Measurements from ENCODE around the gene CDX2. TPM values are rescaled to one million over a fixed set of nuclear protein-coding genes. Genes with fewer than 3 reads are reported as not detected.

The CDX2 gene
- total and polyA plus RNA-seq, 2 experiments from 2014 or later: 34.6 to 60.6 TPM

DNA sequence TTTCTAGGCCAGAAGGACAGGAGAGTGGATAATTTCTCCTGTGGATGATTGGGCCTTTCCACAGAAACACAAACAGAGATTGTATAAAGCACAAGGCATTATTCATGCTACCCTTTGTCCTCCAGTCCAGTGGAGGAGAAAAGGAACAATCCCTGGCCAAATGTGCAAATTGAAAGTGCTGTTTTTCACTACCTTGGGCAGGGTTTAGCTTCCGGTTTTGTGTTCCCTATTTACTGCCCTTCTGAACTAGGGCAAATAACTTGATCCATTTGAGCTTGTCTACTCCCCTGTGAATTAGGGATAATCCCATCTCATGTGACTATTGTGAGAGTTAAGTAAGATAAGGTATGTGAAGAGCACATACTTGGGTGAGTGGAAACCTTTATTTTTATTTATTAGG, 36.0 kb downstream of the CDX2 start:
- no peaks in the 10 kb centered on the region for H3K9me2 ChIP-seq (replicated peaks; ENCODE audit: insufficient read depth)
- no peaks in the 10 kb centered on the region for H4K20me1 ChIP-seq (ENCODE audit: insufficient read depth, poor library complexity, severe bottlenecking)
- H3K9me3 ChIP-seq (ENCODE audit: low read depth): no peaks in the 10 kb centered on the region
- H3K36me3 ChIP-seq (replicated peaks; ENCODE audit: insufficient read depth, low read depth): no peaks in the 10 kb centered on the region
- no peak overlapping the region for H2AFZ ChIP-seq
- no peak for TF ChIP-seq EZH2phosphoT487 (IDR thresholded peaks at IDR 0.05; ENCODE audit: low read depth, severe bottlenecking, unreplicated experiment)
- TF ChIP-seq EZH2 (IDR thresholded peaks at IDR 0.05; ENCODE audit: borderline replicate concordance): no peak
- TF ChIP-seq CTCF (IDR thresholded peaks at IDR 0.05; ENCODE audit: poor library complexity): no peak
- H3K4me1 ChIP-seq (ENCODE audit: insufficient read depth): no peaks in the 10 kb centered on the region
- H3K27ac ChIP-seq: no peak overlapping the region
- no peak overlapping the region for H3K4me2 ChIP-seq
- WGBS (ENCODE audit: low lambda C conversion rate, missing lambda C conversion rate): 83% methylated on average over 1 of the region's 1 CpG
- H3K79me2 ChIP-seq: no peaks in the 10 kb centered on the region
- no peak overlapping the region for H3K4me3 ChIP-seq
- DNase-seq (ENCODE audit: low spot score): no peak
- H3K27me3 ChIP-seq: peaks cover 40% of the 10 kb centered on the region

DNA sequence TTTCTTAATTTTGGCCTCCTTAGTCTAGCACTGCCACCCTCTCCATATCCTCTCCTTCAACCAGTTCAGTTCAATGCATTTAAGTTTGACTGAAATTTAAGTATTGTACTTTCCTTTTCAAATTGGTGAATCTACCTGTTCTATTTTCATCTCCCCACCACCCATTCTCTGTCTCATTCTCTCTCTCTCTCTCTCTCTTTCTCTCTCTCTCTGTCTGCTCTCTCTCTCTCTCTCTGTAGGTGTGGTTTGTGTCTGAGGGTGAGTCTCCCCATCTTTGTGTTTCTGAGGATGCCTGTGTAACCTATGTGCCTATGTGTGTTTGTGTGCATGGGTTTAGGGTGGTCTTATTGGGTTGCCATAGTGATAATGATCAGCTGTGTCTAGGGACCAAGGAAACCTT, 39.2 kb downstream of the CDX2 start:
- H4K20me1 ChIP-seq (ENCODE audit: insufficient read depth, poor library complexity, severe bottlenecking): no peaks in the 10 kb centered on the region
- H3K36me3 ChIP-seq (replicated peaks; ENCODE audit: insufficient read depth, low read depth): no peaks in the 10 kb centered on the region
- no peaks in the 10 kb centered on the region for H3K9me2 ChIP-seq (replicated peaks; ENCODE audit: insufficient read depth)
- H3K4me1 ChIP-seq (ENCODE audit: insufficient read depth): no peaks in the 10 kb centered on the region
- H3K27ac ChIP-seq: no peak overlapping the region
- H3K4me3 ChIP-seq: no peak overlapping the region
- H3K9me3 ChIP-seq (ENCODE audit: low read depth): no peaks in the 10 kb centered on the region
- DNase-seq (ENCODE audit: low spot score): no peak
- no peaks in the 10 kb centered on the region for H3K79me2 ChIP-seq
- no peak overlapping the region for H3K4me2 ChIP-seq
- no peak for TF ChIP-seq EZH2 (IDR thresholded peaks at IDR 0.05; ENCODE audit: borderline replicate concordance)
- no peak for TF ChIP-seq EZH2phosphoT487 (IDR thresholded peaks at IDR 0.05; ENCODE audit: low read depth, severe bottlenecking, unreplicated experiment)
- TF ChIP-seq CTCF (IDR thresholded peaks at IDR 0.05; ENCODE audit: poor library complexity): no peak
- H3K27me3 ChIP-seq: peaks cover 72% of the 10 kb centered on the region
- H2AFZ ChIP-seq: no peak overlapping the region

DNA sequence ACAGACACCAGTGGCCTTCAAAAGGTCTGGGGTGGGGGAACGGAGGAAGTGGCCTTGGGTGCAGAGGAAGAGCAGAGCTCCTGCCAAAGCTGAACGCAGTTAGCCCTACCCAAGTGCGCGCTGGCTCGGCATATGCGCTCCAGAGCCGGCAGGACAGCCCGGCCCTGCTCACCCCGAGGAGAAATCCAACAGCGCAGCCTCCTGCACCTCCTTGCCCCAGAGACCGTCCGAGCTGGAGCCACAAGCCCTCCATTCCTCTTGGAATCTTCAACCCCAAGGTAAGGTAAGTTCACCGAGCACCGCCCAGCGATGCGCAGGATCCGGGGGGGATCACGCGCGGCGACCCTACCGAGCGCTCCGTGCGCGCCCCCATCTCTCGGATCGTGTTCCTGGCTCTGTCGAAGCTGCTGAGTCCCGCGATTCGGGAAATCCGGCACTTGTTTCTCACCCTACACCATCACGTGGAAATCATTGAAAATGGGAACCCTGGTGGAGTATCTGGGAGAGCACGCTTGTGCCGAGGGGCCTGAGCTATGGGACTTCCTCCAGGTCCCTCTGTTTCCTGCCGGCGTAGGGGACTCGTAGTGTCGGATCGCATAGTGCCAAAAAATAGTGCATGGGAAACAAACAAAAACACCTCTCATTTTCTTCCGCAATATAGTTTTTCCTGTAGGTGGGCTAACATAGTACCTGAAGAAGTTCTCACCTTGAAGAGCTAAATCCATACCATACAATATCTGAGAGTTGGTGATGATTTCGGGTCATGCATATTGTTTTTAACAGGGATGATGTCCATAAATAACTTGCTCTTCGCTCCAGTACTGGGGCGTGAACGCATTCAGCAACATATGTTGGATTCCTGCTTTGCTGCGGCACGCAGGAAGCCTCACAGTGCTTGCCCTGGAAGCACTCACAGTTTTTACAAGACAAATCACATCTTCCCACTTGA, 40.0 kb downstream of the CDX2 start:
- no peaks in the 10 kb centered on the region for H3K9me2 ChIP-seq (replicated peaks; ENCODE audit: insufficient read depth)
- H3K4me3 ChIP-seq: no peak overlapping the region
- 22% methylated on average over 48 of the region's 48 CpGs for WGBS (ENCODE audit: low lambda C conversion rate, missing lambda C conversion rate)
- H3K9me3 ChIP-seq (ENCODE audit: low read depth): no peaks in the 10 kb centered on the region
- H3K27ac ChIP-seq: no peak overlapping the region
- H3K79me2 ChIP-seq: no peaks in the 10 kb centered on the region
- H4K20me1 ChIP-seq (ENCODE audit: insufficient read depth, poor library complexity, severe bottlenecking): no peaks in the 10 kb centered on the region
- no peak overlapping the region for H3K4me2 ChIP-seq
- H2AFZ ChIP-seq: no peak overlapping the region
- no peaks in the 10 kb centered on the region for H3K4me1 ChIP-seq (ENCODE audit: insufficient read depth)
- DNase-seq (ENCODE audit: low spot score): no peak
- peaks cover 80% of the 10 kb centered on the region for H3K27me3 ChIP-seq
- TF ChIP-seq CTCF (IDR thresholded peaks at IDR 0.05; ENCODE audit: poor library complexity): no peak
- no peak for TF ChIP-seq EZH2 (IDR thresholded peaks at IDR 0.05; ENCODE audit: borderline replicate concordance)
- TF ChIP-seq EZH2phosphoT487 (IDR thresholded peaks at IDR 0.05; ENCODE audit: low read depth, severe bottlenecking, unreplicated experiment): no peak
- no peaks in the 10 kb centered on the region for H3K36me3 ChIP-seq (replicated peaks; ENCODE audit: insufficient read depth, low read depth)
